MM.1S (cell line): ENCODE results near the gene ABCC4.

ENCODE experiments used
- DNase-seq: peaks from one replicate; pipeline ENCODE4 v3.0.0-alpha.2; 2015
- H2AFZ ChIP-seq: fragments of 300-600 bp; sonication (generic); 2 replicates; pipeline ENCODE4 v1.6.0; 2016; ENCODE audit warnings: antibody characterized with exemption, low read length
- H3F3A ChIP-seq: fragments of 300-600 bp; sonication (generic); 2 replicates; pipeline ENCODE4 v1.6.1; 2016; ENCODE audit warnings: mild to moderate bottlenecking, antibody characterized with exemption, low read length, moderate library complexity, mixed read lengths; ENCODE audit not compliant: insufficient read depth
- H3K27ac ChIP-seq: fragments of 300-600 bp; sonication (generic); 2 replicates; pipeline ENCODE4 v1.5.1; 2016; ENCODE audit warnings: mild to moderate bottlenecking, low read length
- H3K27me3 ChIP-seq: fragments of 300-600 bp; sonication (generic); replicated peaks from 2 replicates; pipeline ENCODE4 v1.6.0; 2016; ENCODE audit warnings: low read length; ENCODE audit not compliant: insufficient read depth
- H3K36me3 ChIP-seq: fragments of 300-600 bp; sonication (generic); replicated peaks from 2 replicates; pipeline ENCODE4 v1.6.1; 2016; ENCODE audit warnings: mild to moderate bottlenecking, low read length, mixed read lengths; ENCODE audit not compliant: insufficient read depth
- H3K4me1 ChIP-seq: fragments of 300-600 bp; sonication (generic); 2 replicates; pipeline ENCODE4 v1.6.1; 2016; ENCODE audit warnings: low read length, mixed read lengths
- H3K4me2 ChIP-seq: fragments of 300-600 bp; sonication (generic); 2 replicates; pipeline ENCODE4 v1.6.0; 2016; ENCODE audit warnings: low read depth, low read length
- H3K4me3 ChIP-seq: fragments of 300-600 bp; sonication (generic); 2 replicates; pipeline ENCODE4 v1.5.1; 2016; ENCODE audit warnings: low read length, mixed read lengths
- H3K79me2 ChIP-seq: fragments of 300-600 bp; sonication (generic); 2 replicates; pipeline ENCODE4 v1.6.1; 2016; ENCODE audit warnings: mixed run types, low read length, mixed read lengths
- H3K9ac ChIP-seq: fragments of 300-600 bp; sonication (generic); 2 replicates; pipeline ENCODE4 v1.6.1; 2016; ENCODE audit warnings: low read length, mixed read lengths
- H3K9me2 ChIP-seq: fragments of 300-600 bp; sonication (generic); replicated peaks from 2 replicates; pipeline ENCODE4 v1.6.1; 2016; ENCODE audit warnings: mild to moderate bottlenecking, low read length, mixed read lengths; ENCODE audit not compliant: insufficient read depth
- H3K9me3 ChIP-seq: fragments of 300-600 bp; sonication (generic); replicated peaks from 2 replicates; pipeline ENCODE4 v1.6.1; 2016; ENCODE audit warnings: mild to moderate bottlenecking, low read length, mixed read lengths; ENCODE audit not compliant: insufficient read depth
- H4K20me1 ChIP-seq: fragments of 300-600 bp; sonication (generic); 2 replicates; pipeline ENCODE4 v1.6.1; 2016; ENCODE audit warnings: mild to moderate bottlenecking, low read length, moderate library complexity, mixed read lengths; ENCODE audit not compliant: insufficient read depth
- EZH2 ChIP-seq: fragments of 300-600 bp; sonication (generic); optimal IDR thresholded peaks from 2 replicates; pipeline ENCODE3; 2017; ENCODE audit warnings: low read depth, mild to moderate bottlenecking, antibody characterized with exemption, low read length, mixed read lengths
- EZH2phosphoT487 ChIP-seq: fragments of 300-600 bp; sonication (generic); IDR thresholded peaks from 2 replicates; pipeline ENCODE4 v1.6.1; 2018; ENCODE audit warnings: antibody characterized with exemption, low read length
- TF ChIP-seq, protein P1 (sequence below): fragments of 300-600 bp; sonication (generic); IDR thresholded peaks from 2 replicates; pipeline ENCODE4 v1.5.1; 2016; ENCODE audit warnings: antibody characterized with exemption, low read length, mixed read lengths

The ABCC4 gene

DNA sequence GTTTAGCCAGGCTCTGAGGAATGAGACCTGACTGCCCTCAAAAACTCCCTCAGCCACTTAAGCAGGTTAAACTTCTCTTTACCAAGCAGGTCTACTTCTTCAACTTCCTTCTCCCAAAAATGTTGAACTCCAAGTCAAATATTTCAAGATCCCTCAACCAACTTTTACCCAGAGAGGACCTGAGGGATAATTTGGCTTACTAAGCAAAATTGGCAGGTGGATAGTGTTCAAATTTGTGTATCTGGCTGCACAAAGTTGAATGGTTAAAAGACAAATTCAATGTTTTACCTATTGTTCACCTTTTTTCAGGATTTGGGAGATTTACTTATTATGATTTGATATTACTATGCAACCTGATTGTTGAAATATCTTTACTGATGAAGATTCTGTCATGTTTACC, 296.0 kb downstream of the ABCC4 start:
- H3K27ac ChIP-seq: no peak overlapping the region
- H4K20me1 ChIP-seq: no peaks in the 10 kb centered on the region
- no peak overlapping the region for H3K9ac ChIP-seq
- no peaks in the 10 kb centered on the region for H3K79me2 ChIP-seq
- no peaks in the 10 kb centered on the region for H3K27me3 ChIP-seq
- no peak overlapping the region for H3K4me2 ChIP-seq
- H3K36me3 ChIP-seq: no peaks in the 10 kb centered on the region
- H3K4me3 ChIP-seq: no peak overlapping the region
- H2AFZ ChIP-seq: no peak overlapping the region
- H3F3A ChIP-seq: no peaks in the 10 kb centered on the region
- no peaks in the 10 kb centered on the region for H3K4me1 ChIP-seq
- no peaks in the 10 kb centered on the region for H3K9me3 ChIP-seq
- no peak for TF ChIP-seq EZH2
- TF ChIP-seq, protein P1, sequence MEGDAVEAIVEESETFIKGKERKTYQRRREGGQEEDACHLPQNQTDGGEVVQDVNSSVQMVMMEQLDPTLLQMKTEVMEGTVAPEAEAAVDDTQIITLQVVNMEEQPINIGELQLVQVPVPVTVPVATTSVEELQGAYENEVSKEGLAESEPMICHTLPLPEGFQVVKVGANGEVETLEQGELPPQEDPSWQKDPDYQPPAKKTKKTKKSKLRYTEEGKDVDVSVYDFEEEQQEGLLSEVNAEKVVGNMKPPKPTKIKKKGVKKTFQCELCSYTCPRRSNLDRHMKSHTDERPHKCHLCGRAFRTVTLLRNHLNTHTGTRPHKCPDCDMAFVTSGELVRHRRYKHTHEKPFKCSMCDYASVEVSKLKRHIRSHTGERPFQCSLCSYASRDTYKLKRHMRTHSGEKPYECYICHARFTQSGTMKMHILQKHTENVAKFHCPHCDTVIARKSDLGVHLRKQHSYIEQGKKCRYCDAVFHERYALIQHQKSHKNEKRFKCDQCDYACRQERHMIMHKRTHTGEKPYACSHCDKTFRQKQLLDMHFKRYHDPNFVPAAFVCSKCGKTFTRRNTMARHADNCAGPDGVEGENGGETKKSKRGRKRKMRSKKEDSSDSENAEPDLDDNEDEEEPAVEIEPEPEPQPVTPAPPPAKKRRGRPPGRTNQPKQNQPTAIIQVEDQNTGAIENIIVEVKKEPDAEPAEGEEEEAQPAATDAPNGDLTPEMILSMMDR: no peak
- no peak for TF ChIP-seq EZH2phosphoT487
- DNase-seq: no peak
- H3K9me2 ChIP-seq: no peaks in the 10 kb centered on the region

DNA sequence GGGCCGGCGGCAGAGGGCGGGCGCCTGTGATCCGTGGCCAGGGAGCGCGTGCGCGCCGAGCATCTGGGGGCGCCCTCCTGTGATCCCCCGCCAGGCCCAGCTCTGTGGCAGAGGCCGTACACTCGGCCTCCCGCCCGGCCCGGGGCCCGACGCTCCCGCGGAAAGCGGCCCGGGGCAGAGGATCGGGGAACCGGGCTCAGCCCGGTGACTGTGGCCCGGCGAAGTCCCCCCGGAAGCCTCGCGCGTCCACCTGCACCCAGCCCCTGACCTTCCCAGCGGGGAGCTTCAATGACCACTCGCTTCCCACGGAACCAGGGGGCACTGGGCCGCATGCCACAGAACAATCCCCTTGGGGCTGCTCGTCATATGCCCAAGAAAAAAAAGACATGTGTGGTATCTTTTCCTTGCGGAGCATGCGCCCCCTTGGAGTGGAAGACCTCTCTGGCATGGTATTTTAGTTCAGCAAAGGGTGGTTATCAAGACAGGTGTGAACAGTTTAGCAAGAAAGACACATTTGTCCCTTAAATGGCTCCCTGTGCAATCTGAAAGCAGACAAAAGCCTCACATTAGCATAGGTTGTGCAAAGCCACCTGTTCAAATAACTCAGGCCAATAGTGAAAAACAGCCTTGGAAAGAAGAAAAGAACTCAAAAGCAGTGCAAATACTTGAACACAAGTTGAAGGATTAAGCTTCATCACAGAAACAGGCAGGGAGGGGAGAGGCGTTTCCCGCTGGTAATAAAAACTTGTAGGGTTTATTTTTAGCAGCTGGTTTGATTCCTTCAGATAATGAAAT, 298.0 kb downstream of the ABCC4 start:
- Histone ChIP-seq H3K27me3 (no peaks in the 10 kb centered on the region), H3K27ac (no peak overlapping the region), H3K4me2 (no peak overlapping the region), H4K20me1 (no peaks in the 10 kb centered on the region), H3K36me3 (no peaks in the 10 kb centered on the region), H3K9me2 (no peaks in the 10 kb centered on the region), H3K4me1 (no peaks in the 10 kb centered on the region), H3K4me3 (no peak overlapping the region), H3F3A (no peaks in the 10 kb centered on the region), H3K9ac (no peak overlapping the region), H3K9me3 (no peaks in the 10 kb centered on the region), H3K79me2 (no peaks in the 10 kb centered on the region), H2AFZ (no peak overlapping the region)
- no peak for TF ChIP-seq EZH2
- TF ChIP-seq, protein P1: no peak
- no peak for TF ChIP-seq EZH2phosphoT487
- no peak for DNase-seq

- H3K9me3 ChIP-seq: no peaks in the 10 kb centered on the region
- no peaks in the 10 kb centered on the region for H3K36me3 ChIP-seq
- no peaks in the 10 kb centered on the region for H3F3A ChIP-seq
- no peak for TF ChIP-seq EZH2phosphoT487
- no peak for TF ChIP-seq EZH2
- TF ChIP-seq, protein P1: no peak
- no peaks in the 10 kb centered on the region for H3K4me1 ChIP-seq
- no peaks in the 10 kb centered on the region for H3K79me2 ChIP-seq
- no peak overlapping the region for H2AFZ ChIP-seq
- H3K9me2 ChIP-seq: no peaks in the 10 kb centered on the region
- no peak overlapping the region for H3K4me2 ChIP-seq
- no peak overlapping the region for H3K9ac ChIP-seq
- H3K27ac ChIP-seq: no peak overlapping the region
- H3K27me3 ChIP-seq: no peaks in the 10 kb centered on the region
- DNase-seq: no peak
- no peak overlapping the region for H3K4me3 ChIP-seq
- no peaks in the 10 kb centered on the region for H4K20me1 ChIP-seq
Measured at GRCh38 chr13:95002126-95002525, 299.1 kb downstream of the ABCC4 start.
